ENCODE data around the gene CENPI.
"Not testable (repeated sequence)": the region's sequence is repeated elsewhere in the genome, so short reads cannot be mapped to it uniquely, and the experiment has no call there.

CENPI gene, protein sequence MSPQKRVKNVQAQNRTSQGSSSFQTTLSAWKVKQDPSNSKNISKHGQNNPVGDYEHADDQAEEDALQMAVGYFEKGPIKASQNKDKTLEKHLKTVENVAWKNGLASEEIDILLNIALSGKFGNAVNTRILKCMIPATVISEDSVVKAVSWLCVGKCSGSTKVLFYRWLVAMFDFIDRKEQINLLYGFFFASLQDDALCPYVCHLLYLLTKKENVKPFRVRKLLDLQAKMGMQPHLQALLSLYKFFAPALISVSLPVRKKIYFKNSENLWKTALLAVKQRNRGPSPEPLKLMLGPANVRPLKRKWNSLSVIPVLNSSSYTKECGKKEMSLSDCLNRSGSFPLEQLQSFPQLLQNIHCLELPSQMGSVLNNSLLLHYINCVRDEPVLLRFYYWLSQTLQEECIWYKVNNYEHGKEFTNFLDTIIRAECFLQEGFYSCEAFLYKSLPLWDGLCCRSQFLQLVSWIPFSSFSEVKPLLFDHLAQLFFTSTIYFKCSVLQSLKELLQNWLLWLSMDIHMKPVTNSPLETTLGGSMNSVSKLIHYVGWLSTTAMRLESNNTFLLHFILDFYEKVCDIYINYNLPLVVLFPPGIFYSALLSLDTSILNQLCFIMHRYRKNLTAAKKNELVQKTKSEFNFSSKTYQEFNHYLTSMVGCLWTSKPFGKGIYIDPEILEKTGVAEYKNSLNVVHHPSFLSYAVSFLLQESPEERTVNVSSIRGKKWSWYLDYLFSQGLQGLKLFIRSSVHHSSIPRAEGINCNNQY

DNA sequence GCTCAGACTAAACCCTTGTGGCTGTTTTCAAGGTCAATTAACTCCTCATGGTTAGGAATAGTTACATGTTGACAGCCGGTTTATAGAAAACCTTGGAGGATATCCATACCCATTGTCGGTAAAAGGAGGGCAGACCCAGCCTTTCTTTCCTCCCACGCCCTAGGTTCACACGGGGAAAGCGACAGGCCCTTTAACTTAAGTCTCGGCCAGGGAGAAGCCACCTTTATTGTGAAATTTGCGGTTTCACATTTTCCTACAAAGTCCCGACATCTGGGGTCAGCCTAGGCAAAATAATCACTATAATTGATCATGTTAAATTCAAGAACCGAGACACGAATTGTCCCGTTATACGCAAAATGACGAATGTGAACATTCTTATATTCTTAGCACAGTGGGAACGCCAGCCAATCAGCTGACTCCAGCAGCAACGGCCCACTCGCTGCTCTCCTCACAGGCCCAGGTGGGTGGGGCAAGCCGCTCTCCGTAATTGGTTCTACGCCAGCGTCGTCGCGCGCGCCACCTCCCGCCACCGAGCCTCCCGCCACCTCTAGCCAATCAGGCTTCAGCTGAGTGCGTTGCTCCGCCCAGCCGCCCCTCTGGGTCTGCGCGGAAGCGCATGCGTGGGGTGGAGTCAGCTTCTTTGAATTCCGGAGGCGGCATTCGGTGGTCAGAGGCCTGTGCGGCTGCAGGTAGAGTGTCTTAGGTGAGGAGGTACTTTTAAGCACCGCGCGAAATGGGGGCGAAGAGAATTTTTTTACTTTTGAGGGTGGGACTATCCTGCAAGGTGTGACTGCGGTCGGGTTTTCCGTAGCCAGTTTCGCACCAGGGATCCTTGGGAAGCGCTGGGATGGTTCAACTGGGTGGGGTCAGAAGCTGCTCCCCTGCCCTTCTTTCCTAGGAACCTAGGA is at the start of gene CENPI:
Gene CENPI (plus strand): TSS at position 659 of the 908 bp plus-strand sequence. CDS start 2,867 bp downstream, outside the sequence.
- peak; percentile 79 to 90 (median 89) for DNase-seq (ENCODE audit: low read depth in 2 of 3, low spot score in 1 of 3)

GRCh38 chrX:101051153-101051548 is 46.9 kb upstream of the CENPI start:
- no peak for DNase-seq (ENCODE audit: low read depth in 2 of 3, low spot score in 1 of 3)

GRCh38 chrX:101051549-101052302 is 46.3 kb upstream of the CENPI start, which contains the start of gene TRMT2B:
TRMT2B (minus strand) TSS chrX:101052111; CDS start chrX:101042289, 9,822 bp downstream.
- DNase-seq (ENCODE audit: low read depth in 2 of 3, low spot score in 1 of 3): peak; percentile 64 to 72 (median 67)

DNA sequence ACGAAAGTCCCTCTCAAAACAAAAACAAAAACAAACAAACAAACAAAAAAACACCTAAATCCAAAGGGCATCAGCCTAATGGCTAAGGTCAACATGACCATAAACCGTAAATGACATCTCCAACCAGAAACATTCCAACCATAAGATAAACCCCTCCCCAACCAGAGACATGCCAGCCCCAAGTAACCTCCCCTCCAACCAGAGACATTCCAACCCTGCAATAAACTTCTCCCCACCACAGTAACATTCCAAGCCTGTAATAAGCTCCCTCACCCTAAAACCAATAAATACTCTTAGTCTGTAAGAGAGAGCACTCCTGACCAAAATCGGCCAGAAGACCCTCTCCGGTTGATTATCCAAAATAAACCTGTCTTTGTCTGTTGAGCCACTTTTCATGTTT is 41.5 kb upstream of the CENPI start:
- not testable (repeated sequence) for DNase-seq (ENCODE audit: low read depth in 2 of 3, low spot score in 1 of 3)

DNA sequence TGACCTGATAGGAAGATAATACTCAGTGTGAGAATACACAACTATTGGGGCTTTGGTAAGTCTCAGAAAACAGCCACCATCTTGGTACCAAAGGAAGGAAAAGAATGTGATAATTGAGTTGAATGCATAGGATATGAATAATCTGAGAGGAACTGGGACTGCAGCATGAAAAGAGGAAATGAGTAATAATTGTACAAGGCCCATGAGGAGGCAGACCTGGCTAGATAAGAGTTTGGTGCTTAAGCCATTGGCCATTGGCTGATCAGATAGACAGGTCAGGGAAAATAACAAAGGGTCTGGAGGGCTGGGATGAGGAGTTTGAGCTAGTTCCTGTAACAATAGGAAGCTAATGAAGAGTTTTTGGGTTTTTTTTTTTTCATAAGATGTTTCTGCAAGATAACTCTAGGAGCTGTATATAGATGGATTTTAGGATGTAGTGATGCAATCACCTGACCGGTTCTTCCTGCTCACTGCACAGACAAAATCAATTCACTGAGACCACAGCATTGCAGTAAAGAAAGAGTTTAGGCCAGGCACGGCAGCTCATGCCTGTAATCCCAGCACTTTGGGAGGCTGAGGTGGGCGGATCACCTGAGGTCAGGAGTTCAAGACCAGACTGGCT is 40.8 kb upstream of the CENPI start:
- DNase-seq (ENCODE audit: low read depth in 2 of 3, low spot score in 1 of 3): no peak

DNA sequence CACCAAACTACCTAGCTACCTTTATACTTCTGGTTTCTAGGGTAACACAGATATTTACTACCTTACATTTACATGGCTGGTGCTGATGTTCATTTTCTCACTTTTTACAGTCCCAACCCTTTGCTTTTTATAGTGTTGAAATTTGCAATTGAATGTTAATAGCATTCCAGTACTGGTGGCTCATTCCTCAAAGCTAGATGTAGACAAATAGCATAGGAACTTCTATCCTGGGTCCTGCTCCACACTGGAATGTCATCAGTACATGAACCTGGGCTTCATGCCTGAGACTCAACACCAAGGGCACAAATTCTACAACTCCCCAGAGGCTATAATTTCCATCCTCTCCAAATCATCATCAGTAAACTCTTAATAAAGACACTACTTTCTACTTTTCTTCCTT is 35.8 kb upstream of the CENPI start:
- no peak for DNase-seq (ENCODE audit: low read depth in 2 of 3, low spot score in 1 of 3)

DNA sequence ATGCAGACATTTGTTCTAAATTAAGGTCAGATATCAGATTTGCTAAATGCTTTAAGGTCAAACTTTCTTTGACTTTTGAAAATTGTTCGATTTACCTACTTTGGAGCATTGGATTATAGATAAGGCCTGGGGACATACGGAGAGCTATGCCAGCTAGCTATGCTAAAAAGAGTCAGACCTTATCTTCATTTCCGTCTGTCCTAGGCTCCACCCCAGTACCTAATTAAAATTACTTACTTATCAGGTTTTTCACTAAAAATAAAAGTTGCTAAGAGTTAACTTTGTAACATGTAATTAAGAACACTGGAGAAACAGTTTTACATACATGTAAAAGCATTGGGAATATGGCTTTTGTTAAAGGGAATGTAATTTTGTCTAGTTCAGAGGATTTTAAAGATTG is 26.4 kb upstream of the CENPI start:
- no peak for DNase-seq (ENCODE audit: low read depth in 2 of 3, low spot score in 1 of 3)

- no peak for DNase-seq (ENCODE audit: low read depth in 2 of 3, low spot score in 1 of 3)
Observed at GRCh38 chrX:101078716-101079598, 19.0 kb upstream of the CENPI start, which contains the start of gene TMEM35A. TMEM35A (plus strand) TSS chrX:101078879; CDS start chrX:101079003, 124 bp downstream.

- DNase-seq (ENCODE audit: low read depth in 2 of 3, low spot score in 1 of 3): no peak
Observed at GRCh38 chrX:101079736-101080270, 18.2 kb upstream of the CENPI start.

DNA sequence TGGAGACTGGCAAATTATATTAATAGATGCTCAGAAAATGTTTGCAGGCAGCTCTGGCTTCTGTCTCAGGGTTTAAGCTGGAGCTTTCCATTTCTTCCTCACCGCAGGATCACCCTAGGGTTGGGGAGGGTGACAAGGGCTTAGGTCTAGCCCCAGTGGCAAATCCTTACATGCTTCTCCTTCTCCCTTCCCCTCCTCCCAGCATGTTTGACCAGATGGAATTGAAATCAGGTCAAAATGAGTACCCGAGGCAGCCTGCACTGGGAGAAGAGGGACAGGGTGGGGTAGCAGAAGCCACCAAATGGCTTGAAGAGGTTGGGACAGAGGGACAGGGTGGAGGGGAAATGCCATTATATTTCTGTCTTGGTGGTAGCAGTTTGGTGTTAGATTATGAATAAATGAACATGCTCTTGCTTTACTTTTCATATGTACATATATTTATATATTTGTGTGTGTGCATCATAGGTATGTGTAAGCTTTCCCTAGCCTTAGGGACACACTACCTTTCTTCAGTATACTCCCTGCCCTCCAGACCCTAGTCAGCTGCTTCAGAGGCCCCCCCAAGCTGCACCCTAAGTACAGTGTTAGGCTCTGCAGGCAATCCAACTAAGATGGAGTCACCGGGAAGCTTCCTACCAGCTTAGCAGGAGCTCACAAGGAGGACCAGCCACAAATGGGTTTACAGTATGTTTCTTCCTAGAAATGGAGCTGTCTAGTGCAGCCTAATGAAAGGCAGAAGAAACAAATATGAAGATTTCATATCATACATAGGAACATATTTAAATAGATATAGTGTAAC is 17.5 kb upstream of the CENPI start:
- DNase-seq (ENCODE audit: low read depth in 2 of 3, low spot score in 1 of 3): no peak

GRCh38 chrX:101081231-101081630 is 16.8 kb upstream of the CENPI start:
- no peak for DNase-seq (ENCODE audit: low read depth in 2 of 3, low spot score in 1 of 3)

DNA sequence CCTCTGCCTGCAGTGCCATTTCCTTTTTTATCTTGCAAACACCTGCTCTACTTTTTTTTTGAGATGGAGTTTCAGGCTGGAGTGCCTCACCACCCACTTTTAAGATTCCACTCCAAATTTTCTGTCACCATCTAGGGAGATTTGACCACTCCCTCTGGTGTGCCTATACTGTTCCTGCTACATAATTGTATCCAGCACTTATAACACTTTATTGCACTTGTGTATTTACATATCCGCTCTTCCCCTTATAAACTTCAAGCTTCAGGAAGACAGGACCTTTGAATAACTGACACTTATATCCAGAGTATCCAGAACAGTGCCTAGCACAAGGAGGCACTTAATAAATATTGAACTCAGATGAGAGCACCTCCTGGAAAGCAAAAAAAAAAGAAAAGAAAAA is 6.2 kb upstream of the CENPI start:
- no peak for DNase-seq (ENCODE audit: low read depth in 2 of 3, low spot score in 1 of 3)

DNA sequence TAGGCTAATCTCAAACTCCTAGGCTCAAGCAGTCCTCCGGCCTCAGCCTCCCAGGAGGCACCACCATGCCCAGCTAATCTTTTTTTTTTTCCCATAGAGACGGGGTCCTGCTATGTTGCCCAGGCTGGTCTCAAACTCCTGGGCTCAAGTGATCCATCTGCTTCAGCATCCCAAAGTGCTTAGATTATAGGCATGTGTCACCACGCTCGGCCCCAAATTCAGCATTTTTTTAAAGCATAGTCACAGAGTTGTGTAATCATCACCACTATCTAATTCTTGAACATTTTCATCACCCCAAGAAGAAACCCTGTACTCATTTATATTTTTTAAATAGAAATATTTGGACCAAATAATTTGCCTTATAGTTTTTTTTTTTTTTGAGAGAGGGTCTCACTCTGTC is 10.3 kb downstream of the CENPI start:
- no peak for DNase-seq (ENCODE audit: low read depth in 2 of 3, low spot score in 1 of 3)

DNA sequence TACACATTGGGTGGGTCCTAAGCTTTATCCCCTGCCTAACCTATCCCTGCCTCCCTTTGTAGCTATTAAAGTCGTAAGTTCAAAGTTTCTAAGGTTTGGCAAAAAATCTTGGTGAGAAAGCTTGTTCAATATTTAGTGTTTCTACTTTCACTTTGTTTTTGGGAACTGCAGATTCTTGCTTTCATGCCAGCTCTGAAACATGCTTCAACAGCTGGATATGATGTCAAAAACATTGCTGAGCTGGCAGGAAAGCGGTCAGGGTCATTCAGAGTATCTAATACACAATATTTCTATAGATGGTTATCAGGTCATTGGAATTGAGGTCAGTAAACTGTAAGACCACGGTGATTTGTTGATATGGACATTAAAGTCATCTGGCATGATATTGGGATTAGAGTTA is 19.7 kb downstream of the CENPI start:
- DNase-seq (ENCODE audit: low read depth in 2 of 3, low spot score in 1 of 3): no peak

DNA sequence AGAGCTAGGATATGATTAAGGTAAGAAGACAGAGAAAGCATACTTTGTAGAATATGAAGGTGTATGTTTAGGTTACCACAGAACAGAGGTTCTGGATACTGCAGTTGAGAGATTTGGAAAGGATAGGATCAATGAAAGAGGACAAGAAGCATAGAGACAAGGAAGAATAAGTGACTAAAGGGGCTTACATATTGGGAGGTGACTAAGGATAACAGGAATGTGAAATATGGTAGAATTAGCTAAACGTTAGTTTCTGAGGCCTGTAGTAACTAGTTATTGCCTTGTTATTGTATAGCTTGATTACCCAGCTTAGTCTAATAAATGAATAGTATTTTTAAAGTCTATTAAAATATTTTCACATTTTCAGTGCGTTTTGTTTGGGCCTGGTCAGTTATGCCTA is 38.2 kb downstream of the CENPI start:
- DNase-seq (ENCODE audit: low read depth in 2 of 3, low spot score in 1 of 3): no peak

Data from stimulated activated CD4-positive, alpha-beta T cell treated with anti-CD3 and anti-CD28 coated beads, Interleukin-12 subunit alpha, Interleukin-12 subunit beta, amount 100 ng/mL, for 48 hours (primary cell).